Thyroid gland (tissue), 4 donors: ENCODE results near the gene NUP50.

Experiments
- CTCF ChIP-seq, 6 experiments: fragments of 200-600 bp in 3 of 6; fragments of 450-650 bp in 3 of 6; sonication (generic) in 3 of 6; IDR thresholded peaks; one replicate each; pipeline ENCODE4 v1.5.1; 2016 to 2019; ENCODE audit warnings: antibody characterized with exemption in 6 of 6, mild to moderate bottlenecking in 2 of 6, inconsistent platforms in 1 of 6, moderate library complexity in 1 of 6
- POLR2A ChIP-seq, 2 donors: fragments of 450-650 bp; IDR thresholded peaks; one replicate each; pipeline ENCODE4 v1.6.1; 2017; ENCODE audit warnings: antibody characterized with exemption in 2 of 2, mild to moderate bottlenecking in 2 of 2, moderate library complexity in 1 of 2

- no peak for TF ChIP-seq CTCF (IDR thresholded peaks at IDR 0.05)
- TF ChIP-seq POLR2A (IDR thresholded peaks at IDR 0.05): no peak
Measured at GRCh38 chr22:45180146-45180679, 16.5 kb downstream of the NUP50 start.
